K562 (cell line): Measurements from ENCODE around the gene TENM3. TPM values are rescaled to one million over a fixed set of nuclear protein-coding genes. Genes with fewer than 3 reads are reported as not detected.

Experiments used
- ATAC-seq: fragments of 200-7000 bp; cut with Tn5 transposase; 3 replicates; pipeline ENCODE4 v1.9.1; 2020; ENCODE audit warnings: moderate library complexity
- BruUV-seq: library from RNA; stranded (reverse); fragments of 400-500 nt; replicated peaks from 2 replicates; lab custom pipeline; 2021; lab: Mats Ljungman, UMichigan
- CTCF ChIA-PET: fragments of 300-600 bp; formaldehyde crosslinking; extraction: SDS; loops from one replicate; lab custom pipeline; 2021; ENCODE audit warnings: low intra/inter-chr PET ratio; lab: Yijun Ruan, JAX
- POLR2A ChIA-PET: fragments of 300-600, 350-650 bp; sonication (Branson Sonifier 250); formaldehyde crosslinking; extraction: SDS; loops from one replicate; lab custom pipeline; 2021; ENCODE audit warnings: antibody characterized with exemption, inconsistent platforms; lab: Yijun Ruan, JAX
- DNase-seq, 4 experiments: peaks; one replicate each; pipeline versions ENCODE4 v3.0.0 to v3.0.0-alpha.2; 2011 to 2018; ENCODE audit warnings: low spot score in 3 of 4, mixed read lengths in 3 of 4; ENCODE audit errors: extremely low read depth in 1 of 4
- FAIRE-seq: peaks from 2 replicates; lab custom pipeline; 2011; peaks lifted over from hg19 to GRCh38; lab: Jason Lieb, UNC
- H2AFZ ChIP-seq: 2 replicates; pipeline ENCODE4 v1.6.0; 2011; ENCODE audit warnings: low read depth, low read length, control low read depth, inconsistent platforms
- H3K27ac ChIP-seq: fragments of 200-600 bp; 3 replicates; pipeline ENCODE4 v1.8.0; 2011; ENCODE audit warnings: low read depth, mild to moderate bottlenecking, control low read depth, inconsistent platforms, low read length, moderate library complexity, mixed read lengths; ENCODE audit errors: extremely low read depth
- H3K27me3 ChIP-seq, 2 experiments: fragments of 300-600 bp in 1 of 2; 2 replicates in 1 of 2; 3 replicates in 1 of 2; pipeline versions ENCODE4 v1.6.0 to v1.8.0; 2011; ENCODE audit warnings: inconsistent platforms in 2 of 2, low read length in 2 of 2, mild to moderate bottlenecking in 1 of 2, mixed read lengths in 1 of 2, moderate library complexity in 1 of 2; ENCODE audit not compliant: control insufficient read depth in 2 of 2, insufficient read depth in 2 of 2
- H3K36me3 ChIP-seq: fragments of 300-600 bp; 3 replicates; pipeline ENCODE4 v1.8.0; 2011; ENCODE audit warnings: mild to moderate bottlenecking, low read length, inconsistent platforms; ENCODE audit not compliant: control insufficient read depth, insufficient read depth
- H3K4me1 ChIP-seq, 2 experiments: fragments of 200-600 bp in 1 of 2; replicated peaks in 1 of 2; 2 replicates in 1 of 2; 3 replicates in 1 of 2; pipeline versions ENCODE4 v1.5.1 to v1.8.0; 2011; ENCODE audit warnings: inconsistent platforms in 2 of 2, low read length in 2 of 2, mild to moderate bottlenecking in 1 of 2, mixed read lengths in 1 of 2, moderate library complexity in 1 of 2; ENCODE audit not compliant: control insufficient read depth in 2 of 2, insufficient read depth in 2 of 2
- H3K4me2 ChIP-seq: 2 replicates; pipeline ENCODE4 v1.6.1; 2011; ENCODE audit warnings: low read length, control low read depth, inconsistent platforms, mixed read lengths; ENCODE audit not compliant: insufficient read depth
- H3K4me3 ChIP-seq: fragments of 200-600 bp; sonication (generic), shearing (Covaris generic); 2 replicates; pipeline ENCODE4 v1.5.1; 2016; ENCODE audit warnings: control low read depth, inconsistent platforms
- H3K79me2 ChIP-seq: fragments of 200-600 bp; 3 replicates; pipeline ENCODE4 v1.8.0; 2011; ENCODE audit warnings: low read length, inconsistent platforms; ENCODE audit not compliant: control insufficient read depth, insufficient read depth
- H3K9ac ChIP-seq, 2 experiments: 2 replicates each; pipeline versions ENCODE4 v1.6.0 to v1.6.1; 2011; ENCODE audit warnings: low read depth in 2 of 2, low read length in 2 of 2, control low read depth in 1 of 2, inconsistent platforms in 1 of 2, mild to moderate bottlenecking in 1 of 2, mixed read lengths in 1 of 2; ENCODE audit not compliant: insufficient read depth in 1 of 2
- H3K9me1 ChIP-seq: one replicate; pipeline ENCODE4 v1.6.0; 2011; ENCODE audit warnings: inconsistent platforms, mild to moderate bottlenecking, low read length, moderate library complexity; ENCODE audit not compliant: control insufficient read depth, insufficient read depth
- H3K9me3 ChIP-seq: replicated peaks from 2 replicates; pipeline ENCODE4 v1.5.1; 2011; ENCODE audit warnings: low read depth, low read length, inconsistent platforms; ENCODE audit not compliant: control insufficient read depth, insufficient read depth
- H4K20me1 ChIP-seq: replicated peaks from 2 replicates; pipeline ENCODE4 v1.6.1; 2011; ENCODE audit warnings: low read length, inconsistent platforms, mixed read lengths; ENCODE audit not compliant: control insufficient read depth, insufficient read depth
- CBFB ChIP-seq: sonication (generic); formaldehyde crosslinking; IDR thresholded peaks from 2 replicates; pipeline ENCODE4 v1.4.0; 2020; ENCODE audit warnings: mild to moderate bottlenecking, missing genetic modification reagents
- FUS ChIP-seq: fragments of 200-400 bp; formaldehyde crosslinking; optimal IDR thresholded peaks from 2 replicates; pipeline ENCODE3; 2017; ENCODE audit warnings: low read depth, low read length
- KLF13 ChIP-seq: fragments of 450-650 bp; IDR thresholded peaks from 2 replicates; pipeline ENCODE4 v1.6.1; 2016; ENCODE audit warnings: missing genetic modification characterization, low read depth, mild to moderate bottlenecking, missing compliant biosample characterization, moderate library complexity, borderline replicate concordance
- MBD1 ChIP-seq: fragments of 250-450 bp; sonication (Bioruptor Pico); IDR thresholded peaks from 2 replicates; pipeline ENCODE4 v1.8.0; 2022; ENCODE audit warnings: inconsistent platforms
- PHB2 ChIP-seq: fragments of 450-650 bp; IDR thresholded peaks from 2 replicates; pipeline ENCODE4 v1.6.1; 2017; ENCODE audit warnings: low read depth
- PHF20 ChIP-seq: fragments of 450-650 bp; IDR thresholded peaks from 2 replicates; pipeline ENCODE4 v1.6.1; 2018; ENCODE audit not compliant: partially characterized antibody
- PKNOX1 ChIP-seq: fragments of 450-650 bp; IDR thresholded peaks from 2 replicates; pipeline ENCODE4 v1.6.1; 2016
- POLR3A ChIP-seq: IDR thresholded peaks from 2 replicates; pipeline ENCODE4 v1.6.1; 2011; ENCODE audit warnings: borderline replicate concordance, mild to moderate bottlenecking, moderate library complexity; ENCODE audit not compliant: insufficient read length, insufficient read depth; ENCODE audit errors: extremely low read depth
- RB1 ChIP-seq: fragments of 450-650 bp; IDR thresholded peaks from 2 replicates; pipeline ENCODE4 v1.6.1; 2017; ENCODE audit warnings: low read depth, mild to moderate bottlenecking
- SMARCC2 ChIP-seq: fragments of 450-650 bp; IDR thresholded peaks from 2 replicates; pipeline ENCODE4 v1.6.1; 2017; ENCODE audit warnings: antibody characterized with exemption, moderate library complexity, mild to moderate bottlenecking, low read depth
- STAT5B ChIP-seq: fragments of 250-450 bp; sonication (Bioruptor Pico); IDR thresholded peaks from 2 replicates; pipeline ENCODE4 v1.8.0; 2021; ENCODE audit warnings: mild to moderate bottlenecking, inconsistent platforms
- TGIF2 ChIP-seq: sonication (generic); formaldehyde crosslinking; IDR thresholded peaks from 2 replicates; pipeline ENCODE4 v1.8.1; 2022; ENCODE audit warnings: mild to moderate bottlenecking, missing genetic modification reagents, moderate library complexity
- ZBTB17 ChIP-seq: fragments of 450-650 bp; formaldehyde crosslinking; IDR thresholded peaks from 2 replicates; pipeline ENCODE4 v1.4.0; 2020; ENCODE audit warnings: mild to moderate bottlenecking
- ZNF384 ChIP-seq: IDR thresholded peaks from 2 replicates; pipeline ENCODE4 v1.6.1; 2012; ENCODE audit warnings: low read depth, low read length, improper control_type of control experiment
- ZNF785 ChIP-seq: fragments of 250-450 bp; sonication (Bioruptor Pico); IDR thresholded peaks from 2 replicates; pipeline ENCODE4 v1.4.0; 2020; ENCODE audit warnings: mild to moderate bottlenecking
- WGBS: fragments of 100-300 bp; shearing (Covaris generic); methylation state at CpG from one replicate; pipeline ENCODE4 v1.1.6; 2016; ENCODE audit warnings: low coverage, mixed read lengths; ENCODE audit not compliant: insufficient coverage; ENCODE audit errors: missing lambda C conversion rate; 5-methylcytosine and 5-hydroxymethylcytosine counted together
- in situ Hi-C: fragments of 300-500 bp; cut with MboI; formaldehyde crosslinking; loops from 4 replicates; pipeline ENCODE4 v1.15.0; 2018; ENCODE audit warnings: inconsistent platforms, mixed read lengths
- intact Hi-C: fragments of 100-400 bp; cut with micrococcal nuclease; formaldehyde crosslinking; loops from 2 replicates; pipeline ENCODE4 v1.14.2; 2022
- polyA plus RNA-seq, 8 experiments: library from polyadenylated mRNA; depleted of rRNA in 4 of 8; stranded (reverse) in 5 of 8; unstranded in 3 of 8; fragments of >200 nt; fragmentation: Nextera tagmentation in 2 of 8; fragmentation: Illumina TruSeq in 1 of 8; extraction: Ambion mirVana in 2 of 8; extraction: Trizol in 1 of 8; gene quantifications; 2 replicates each; pipeline versions ENCODE4 v1.2.1 to v1.2.3, GENCODE V29; 2011 to 2014; ENCODE audit warnings: inconsistent platforms in 1 of 8, missing spikeins in 1 of 8
- total RNA-seq, 7 experiments: library from RNA; depleted of rRNA in 6 of 7; stranded (reverse); fragments of >200 nt in 6 of 7; fragmentation: Illumina TruSeq in 2 of 7; extraction: Trizol in 2 of 7; gene quantifications; 2 replicates each; pipeline versions ENCODE4 v1.2.1 to v1.2.3, GENCODE V29; 2011 to 2021; ENCODE audit warnings: low replicate concordance in 1 of 7

TENM3 gene
- total and polyA plus RNA-seq, 9 of the 15 experiments (the other 6 are each of a cell fraction or from before 2014, with no cell fraction given) = 0.01 to 0.02 TPM; not detected in 7

- intact Hi-C loops = no loop called here
- no peaks in the 10 kb centered on the region for H3K9me1 ChIP-seq
- BruUV-seq = no TSS peak
- no peaks in the 10 kb centered on the region for H3K4me1 ChIP-seq
- CTCF ChIA-PET = no interaction called here
- no peak overlapping the region for H3K9ac ChIP-seq
- no peaks in the 10 kb centered on the region for H3K36me3 ChIP-seq
- under 1% methylated on average over 15 of the region's 15 CpGs for WGBS
- no peak overlapping the region for H2AFZ ChIP-seq
- no peak for DNase-seq
- no peaks in the 10 kb centered on the region for H4K20me1 ChIP-seq
- in situ Hi-C loops = no loop called here
- no peak for FAIRE-seq
- no peak overlapping the region for H3K4me2 ChIP-seq
- H3K4me3 ChIP-seq = no peak overlapping the region
- peaks cover 0 to 13% of the 10 kb centered on the region in 2 experiments; a peak in 2 of 5 replicates for H3K27me3 ChIP-seq
- no peaks in the 10 kb centered on the region for H3K9me3 ChIP-seq
- POLR2A ChIA-PET = no interaction called here
- H3K27ac ChIP-seq = no peak overlapping the region
- ATAC-seq = no peak
- H3K79me2 ChIP-seq = no peaks in the 10 kb centered on the region
- TF ChIP-seq ZNF785 (CRISPR knock-in tag) (no peak), POLR3A (no peak), FUS (no peak), RB1 (no peak), ZNF384 (no peak), ZBTB17 (no peak), STAT5B (CRISPR knock-in tag) (no peak), TGIF2 (no peak), KLF13 (tag) (no peak), MBD1 (no peak), PKNOX1 (no peak), SMARCC2 (no peak), PHB2 (no peak), PHF20 (no peak), CBFB (no peak)
These were observed 437.0 kb downstream of the TENM3 start for GRCh38 chr4:182680234-182680653.
